Esophagus (tissue), 2 donors: ENCODE measurements around the gene HSPB3. TPM values are rescaled to one million over a fixed set of nuclear protein-coding genes. Genes with fewer than 3 reads are reported as not detected.
"Not testable (repeated sequence)": the region's sequence is repeated elsewhere in the genome, so short reads cannot be mapped to it uniquely, and the experiment has no call there.

ENCODE experiments used
- H3K27ac ChIP-seq, 2 donors: one replicate each; pipeline ENCODE4 v1.5.1; 2013; ENCODE audit warnings: low read depth in 2 of 2, mild to moderate bottlenecking in 2 of 2, inconsistent platforms in 1 of 2, low read length in 1 of 2, moderate library complexity in 1 of 2
- H3K27me3 ChIP-seq, 2 donors: one replicate each; pipeline ENCODE4 v1.6.1; 2013; ENCODE audit warnings: low read length in 2 of 2, control low read depth in 1 of 2, mild to moderate bottlenecking in 1 of 2; ENCODE audit not compliant: insufficient read depth in 2 of 2, control insufficient read depth in 1 of 2
- H3K36me3 ChIP-seq, 2 donors: one replicate each; pipeline ENCODE4 v1.6.1; 2013; ENCODE audit warnings: low read length in 1 of 2; ENCODE audit not compliant: control insufficient read depth in 2 of 2, insufficient read depth in 2 of 2
- H3K4me1 ChIP-seq, 2 donors: one replicate each; pipeline ENCODE4 v1.6.1; 2013; ENCODE audit warnings: low read length in 1 of 2; ENCODE audit not compliant: control insufficient read depth in 2 of 2, insufficient read depth in 2 of 2
- H3K4me3 ChIP-seq, 2 donors: one replicate each; pipeline ENCODE4 v1.5.1; 2013; ENCODE audit warnings: low read length in 2 of 2, mild to moderate bottlenecking in 2 of 2, low read depth in 1 of 2, moderate library complexity in 1 of 2
- H3K9me3 ChIP-seq, 2 donors: one replicate each; pipeline ENCODE4 v1.6.1; 2013; ENCODE audit warnings: mild to moderate bottlenecking in 2 of 2, low read depth in 1 of 2, low read length in 1 of 2, moderate library complexity in 1 of 2; ENCODE audit not compliant: control insufficient read depth in 2 of 2, insufficient read depth in 1 of 2
- WGBS, 2 donors: extraction: QIAGEN DNeasy Blood & Tissue Kit; methylation state at CpG; one replicate each; pipeline ENCODE4 v1.1.7; 2013; 5-methylcytosine and 5-hydroxymethylcytosine counted together
- polyA plus RNA-seq, 2 donors: library from polyadenylated mRNA; stranded (reverse); fragments of 200-250 nt; gene quantifications; one replicate each; pipeline ENCODE4 v1.2.3, GENCODE V29; 2013
- donor health status: healthy with polysubstance abuse.
- donor health status: Bipolar disorder and iron deficiency.

HSPB3 gene
- 1 to 10 TPM; 3.2 to 3.5 TPM for polyA plus RNA-seq

- Histone ChIP-seq H3K36me3 (no peaks in the 10 kb centered on the region), H3K4me3 (no peak within 1 kb of the TSS), H3K9me3 (no peaks in the 10 kb centered on the region), H3K27ac (peak within 1 kb of the TSS; percentile 16 to 58), H3K27me3 (no peaks in the 10 kb centered on the region), H3K4me1 (peaks cover 0 to 2% of the 10 kb centered on the region in 2 donors)
- 65 to 68% methylated on average over 18 of the region's 18 CpGs for WGBS, 2 donors
These were observed at the start of gene HSPB3 for GRCh38 chr5:54455413-54456157. Gene HSPB3, plus strand, starts transcription at chr5:54455699. Its CDS starts 91 bp downstream, at chr5:54455790.

GRCh38 chr5:54411176-54411575 lies 44.3 kb upstream of the HSPB3 start:
- Histone ChIP-seq H3K9me3 (no peaks in the 10 kb centered on the region), H3K4me1 (no peaks in the 10 kb centered on the region), H3K4me3 (no peak overlapping the region), H3K36me3 (no peaks in the 10 kb centered on the region), H3K27me3 (no peaks in the 10 kb centered on the region), H3K27ac (no peak overlapping the region)
- WGBS, 2 donors, result 94 to 96% methylated on average over 2 of the region's 2 CpGs

- no peak overlapping the region for H3K27ac ChIP-seq
- H3K27me3 ChIP-seq, result no peaks in the 10 kb centered on the region
- H3K4me1 ChIP-seq, result peaks cover 0 to 2% of the 10 kb centered on the region in 2 donors
- no peak overlapping the region for H3K4me3 ChIP-seq
- 71 to 88% methylated on average over 2 of the region's 2 CpGs for WGBS, 2 donors
- H3K36me3 ChIP-seq, result no peaks in the 10 kb centered on the region
- no peaks in the 10 kb centered on the region for H3K9me3 ChIP-seq
These were observed 42.6 kb upstream of the HSPB3 start for GRCh38 chr5:54412913-54413312.

- Histone ChIP-seq H3K9me3 (no peaks in the 10 kb centered on the region), H3K27ac (no peak overlapping the region), H3K36me3 (no peaks in the 10 kb centered on the region), H3K4me3 (no peak overlapping the region), H3K4me1 (peaks cover 0 to 2% of the 10 kb centered on the region in 2 donors), H3K27me3 (no peaks in the 10 kb centered on the region)
- WGBS, 2 donors, result 60 to 69% methylated on average over 3 of the region's 3 CpGs
These were observed 40.4 kb upstream of the HSPB3 start for GRCh38 chr5:54415147-54415546.

- no peaks in the 10 kb centered on the region for H3K9me3 ChIP-seq
- H3K4me3 ChIP-seq, result no peak overlapping the region
- no peak overlapping the region for H3K27ac ChIP-seq
- H3K27me3 ChIP-seq, result no peaks in the 10 kb centered on the region
- peaks cover 0 to 2% of the 10 kb centered on the region in 2 donors for H3K4me1 ChIP-seq
- no peaks in the 10 kb centered on the region for H3K36me3 ChIP-seq
These were observed 39.5 kb upstream of the HSPB3 start for GRCh38 chr5:54415896-54416601.

GRCh38 chr5:54419573-54420423 lies 35.7 kb upstream of the HSPB3 start:
- H3K27me3 ChIP-seq, H3K27ac ChIP-seq, H3K4me3 ChIP-seq, H3K36me3 ChIP-seq, H3K4me1 ChIP-seq, H3K9me3 ChIP-seq: not testable (repeated sequence)
- whole genome bisulfite sequencing, 2 donors, result 41 to 44% methylated on average over 10 of the region's 10 CpGs

GRCh38 chr5:54420511-54420910 lies 35.0 kb upstream of the HSPB3 start:
- H3K4me3 ChIP-seq, H3K27me3 ChIP-seq, H3K4me1 ChIP-seq, H3K9me3 ChIP-seq, H3K27ac ChIP-seq, H3K36me3 ChIP-seq: not testable (repeated sequence)
- 93 to 94% methylated on average over 19 to 21 of the region's 30 CpGs for WGBS, 2 donors

- Histone ChIP-seq H3K27me3 (no peaks in the 10 kb centered on the region), H3K4me3 (no peak overlapping the region), H3K27ac (no peak overlapping the region), H3K36me3 (no peaks in the 10 kb centered on the region), H3K9me3 (no peaks in the 10 kb centered on the region), H3K4me1 (no peaks in the 10 kb centered on the region)
- 61 to 70% methylated on average over 3 of the region's 3 CpGs for WGBS, 2 donors
These were observed 33.5 kb upstream of the HSPB3 start for GRCh38 chr5:54421976-54422375.

- Histone ChIP-seq H3K27me3 (no peaks in the 10 kb centered on the region), H3K36me3 (no peaks in the 10 kb centered on the region), H3K27ac (no peak overlapping the region), H3K4me3 (no peak overlapping the region), H3K4me1 (no peaks in the 10 kb centered on the region), H3K9me3 (no peaks in the 10 kb centered on the region)
- WGBS, 2 donors, result 90 to 91% methylated on average over 2 of the region's 2 CpGs
These were observed 30.2 kb upstream of the HSPB3 start for GRCh38 chr5:54425258-54425657.
